Upper lobe of left lung (tissue), 6 donors: ENCODE measurements around the gene STAT4. TPM values are rescaled to one million over a fixed set of nuclear protein-coding genes. Genes with fewer than 3 reads are reported as not detected.

Source experiments
- ATAC-seq, 2 donors: fragments of 200-7000 bp; cut with Tn5 transposase; one replicate each; pipeline ENCODE4 v1.9.1; 2022; ENCODE audit warnings: mild to moderate bottlenecking in 2 of 2, moderate library complexity in 2 of 2; ENCODE audit not compliant: low FRiP score in 2 of 2
- DNase-seq, 2 donors: peaks; one replicate each; pipeline ENCODE4 v3.0.0-alpha.2; 2019 to 2020
- H3K27ac ChIP-seq, 4 donors: fragments of 200-600 bp; sonication (generic); one replicate each; pipeline ENCODE4 v1.5.1; 2016 to 2019
- H3K27me3 ChIP-seq, 4 donors: fragments of 200-600 bp; sonication (generic); one replicate each; pipeline ENCODE4 v1.5.1; 2017 to 2019
- H3K36me3 ChIP-seq, 4 donors: fragments of 200-600 bp; sonication (generic); one replicate each; pipeline ENCODE4 v1.5.1; 2016 to 2019
- H3K4me1 ChIP-seq, 4 donors: fragments of 200-600 bp; sonication (generic); one replicate each; pipeline ENCODE4 v1.5.1; 2018 to 2019
- H3K4me3 ChIP-seq, 4 donors: fragments of 200-600 bp; sonication (generic); one replicate each; pipeline ENCODE4 v1.5.1; 2017 to 2019; ENCODE audit warnings: mild to moderate bottlenecking in 2 of 4, moderate library complexity in 1 of 4
- H3K9me3 ChIP-seq, 4 donors: fragments of 200-600 bp; sonication (generic); one replicate each; pipeline ENCODE4 v1.5.1; 2018 to 2019
- EP300 ChIP-seq, 4 donors: sonication (generic); formaldehyde crosslinking; IDR thresholded peaks; one replicate each; pipeline ENCODE4 v1.5.1; 2017; ENCODE audit warnings: antibody characterized with exemption in 4 of 4, control low read depth in 2 of 4
- POLR2A ChIP-seq, 4 donors: fragments of 450-650 bp; IDR thresholded peaks; one replicate each; pipeline ENCODE4 v1.5.1; 2016 to 2017; ENCODE audit warnings: antibody characterized with exemption in 4 of 4, mild to moderate bottlenecking in 2 of 4
- POLR2AphosphoS5 ChIP-seq, 2 donors: sonication (generic); formaldehyde crosslinking; IDR thresholded peaks; one replicate each; pipeline ENCODE4 v1.5.1; 2017; ENCODE audit warnings: antibody characterized with exemption in 2 of 2
- WGBS, 2 donors: methylation state at CpG; one replicate each; pipeline ENCODE4 v1.1.5; 2017 to 2018; 5-methylcytosine and 5-hydroxymethylcytosine counted together
- total RNA-seq, 6 donors: library from RNA; depleted of rRNA in 4 of 6; stranded (reverse); fragments of >200 nt in 4 of 6; gene quantifications; one replicate each; pipeline versions ENCODE4 v1.1.0 to v1.2.1, GENCODE V29; 2016 to 2021
- TF ChIP-seq, protein P1 (sequence below), 6 experiments: fragments of 450-650 bp in 4 of 6; fragments of 200-600 bp in 2 of 6; sonication (generic) in 2 of 6; IDR thresholded peaks; one replicate each; pipeline ENCODE4 v1.5.1; 2016 to 2019; ENCODE audit warnings: antibody characterized with exemption in 6 of 6
- donor health status: DM: no; HTN: no; CAD: no; lungs with moderate emphysema.
- donor health status: DM: no; HTN: yes; CAD: no; lungs with severe emphysema.

Gene STAT4, protein sequence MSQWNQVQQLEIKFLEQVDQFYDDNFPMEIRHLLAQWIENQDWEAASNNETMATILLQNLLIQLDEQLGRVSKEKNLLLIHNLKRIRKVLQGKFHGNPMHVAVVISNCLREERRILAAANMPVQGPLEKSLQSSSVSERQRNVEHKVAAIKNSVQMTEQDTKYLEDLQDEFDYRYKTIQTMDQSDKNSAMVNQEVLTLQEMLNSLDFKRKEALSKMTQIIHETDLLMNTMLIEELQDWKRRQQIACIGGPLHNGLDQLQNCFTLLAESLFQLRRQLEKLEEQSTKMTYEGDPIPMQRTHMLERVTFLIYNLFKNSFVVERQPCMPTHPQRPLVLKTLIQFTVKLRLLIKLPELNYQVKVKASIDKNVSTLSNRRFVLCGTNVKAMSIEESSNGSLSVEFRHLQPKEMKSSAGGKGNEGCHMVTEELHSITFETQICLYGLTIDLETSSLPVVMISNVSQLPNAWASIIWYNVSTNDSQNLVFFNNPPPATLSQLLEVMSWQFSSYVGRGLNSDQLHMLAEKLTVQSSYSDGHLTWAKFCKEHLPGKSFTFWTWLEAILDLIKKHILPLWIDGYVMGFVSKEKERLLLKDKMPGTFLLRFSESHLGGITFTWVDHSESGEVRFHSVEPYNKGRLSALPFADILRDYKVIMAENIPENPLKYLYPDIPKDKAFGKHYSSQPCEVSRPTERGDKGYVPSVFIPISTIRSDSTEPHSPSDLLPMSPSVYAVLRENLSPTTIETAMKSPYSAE
- total RNA-seq: 10 to 100 TPM in 1 of 6 donors, 1 to 10 TPM in 5; 3.6 to 11.9 (median 6.0) TPM

DNA sequence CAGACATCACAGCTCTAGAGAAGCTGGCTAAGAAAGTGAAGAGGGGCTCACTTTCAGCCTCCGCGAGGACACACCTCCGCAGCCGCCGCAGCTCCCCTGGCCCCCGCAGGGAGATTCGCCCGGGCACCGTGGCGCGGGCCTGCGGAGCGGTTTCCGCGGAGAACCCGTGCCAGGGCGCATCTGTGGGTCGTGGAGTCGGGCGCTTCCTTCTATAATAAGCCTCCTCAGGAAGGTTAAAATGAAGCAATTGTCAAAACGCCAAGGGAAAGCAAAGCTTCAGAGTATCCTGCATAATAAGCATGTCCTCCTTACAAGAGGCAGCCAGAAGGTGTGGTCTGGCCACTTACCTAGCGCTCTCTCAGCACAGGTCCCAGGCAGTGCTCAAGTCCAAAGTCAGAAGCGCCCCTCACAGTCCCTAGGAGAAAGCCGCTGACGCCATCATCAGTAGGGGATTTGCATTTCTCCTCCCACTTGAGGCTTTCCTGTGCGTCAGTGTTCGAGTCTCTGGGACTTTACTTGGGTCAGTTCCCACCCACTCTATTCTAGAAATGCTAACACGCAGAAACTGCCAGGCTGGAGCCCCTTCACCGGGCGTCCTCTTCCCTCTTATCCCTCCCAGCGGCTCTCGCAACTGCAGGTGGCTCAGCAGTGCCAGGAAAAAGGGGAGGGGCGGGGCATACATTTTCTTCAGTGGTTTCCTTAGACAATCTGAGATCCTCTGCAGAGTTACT, at the start of gene STAT4:
STAT4 (minus strand) TSS at position 395 of the 731 bp plus-strand sequence. CDS start 2,791 bp downstream, outside the sequence.
- peak; percentile 87 to 89 for DNase-seq
- peak; percentile 85 to 87 for ATAC-seq
- no peaks in the 10 kb centered on the region for H3K27me3 ChIP-seq
- WGBS, 2 donors: 3 to 5% methylated on average over 24 to 32 of the region's 33 CpGs
- H3K27ac ChIP-seq: peak within 1 kb of the TSS; percentile 40 to 80 (median 75)
- peaks cover 0 to 15% (median 3%) of the 10 kb centered on the region in 4 donors for H3K4me1 ChIP-seq
- H3K36me3 ChIP-seq: no peaks in the 10 kb centered on the region
- no peaks in the 10 kb centered on the region for H3K9me3 ChIP-seq
- H3K4me3 ChIP-seq: peak within 1 kb of the TSS; percentile 25 to 63 (median 56)
- TF ChIP-seq POLR2AphosphoS5 (IDR thresholded peaks at IDR 0.05) (peak; percentile 32 to 71), POLR2A (IDR thresholded peaks at IDR 0.05) (peak in 2 of 4 donors; percentile 68 to 78), EP300 (IDR thresholded peaks at IDR 0.05) (no peak)
- TF ChIP-seq, protein P1, sequence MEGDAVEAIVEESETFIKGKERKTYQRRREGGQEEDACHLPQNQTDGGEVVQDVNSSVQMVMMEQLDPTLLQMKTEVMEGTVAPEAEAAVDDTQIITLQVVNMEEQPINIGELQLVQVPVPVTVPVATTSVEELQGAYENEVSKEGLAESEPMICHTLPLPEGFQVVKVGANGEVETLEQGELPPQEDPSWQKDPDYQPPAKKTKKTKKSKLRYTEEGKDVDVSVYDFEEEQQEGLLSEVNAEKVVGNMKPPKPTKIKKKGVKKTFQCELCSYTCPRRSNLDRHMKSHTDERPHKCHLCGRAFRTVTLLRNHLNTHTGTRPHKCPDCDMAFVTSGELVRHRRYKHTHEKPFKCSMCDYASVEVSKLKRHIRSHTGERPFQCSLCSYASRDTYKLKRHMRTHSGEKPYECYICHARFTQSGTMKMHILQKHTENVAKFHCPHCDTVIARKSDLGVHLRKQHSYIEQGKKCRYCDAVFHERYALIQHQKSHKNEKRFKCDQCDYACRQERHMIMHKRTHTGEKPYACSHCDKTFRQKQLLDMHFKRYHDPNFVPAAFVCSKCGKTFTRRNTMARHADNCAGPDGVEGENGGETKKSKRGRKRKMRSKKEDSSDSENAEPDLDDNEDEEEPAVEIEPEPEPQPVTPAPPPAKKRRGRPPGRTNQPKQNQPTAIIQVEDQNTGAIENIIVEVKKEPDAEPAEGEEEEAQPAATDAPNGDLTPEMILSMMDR (IDR thresholded peaks at IDR 0.05): no peak

DNA sequence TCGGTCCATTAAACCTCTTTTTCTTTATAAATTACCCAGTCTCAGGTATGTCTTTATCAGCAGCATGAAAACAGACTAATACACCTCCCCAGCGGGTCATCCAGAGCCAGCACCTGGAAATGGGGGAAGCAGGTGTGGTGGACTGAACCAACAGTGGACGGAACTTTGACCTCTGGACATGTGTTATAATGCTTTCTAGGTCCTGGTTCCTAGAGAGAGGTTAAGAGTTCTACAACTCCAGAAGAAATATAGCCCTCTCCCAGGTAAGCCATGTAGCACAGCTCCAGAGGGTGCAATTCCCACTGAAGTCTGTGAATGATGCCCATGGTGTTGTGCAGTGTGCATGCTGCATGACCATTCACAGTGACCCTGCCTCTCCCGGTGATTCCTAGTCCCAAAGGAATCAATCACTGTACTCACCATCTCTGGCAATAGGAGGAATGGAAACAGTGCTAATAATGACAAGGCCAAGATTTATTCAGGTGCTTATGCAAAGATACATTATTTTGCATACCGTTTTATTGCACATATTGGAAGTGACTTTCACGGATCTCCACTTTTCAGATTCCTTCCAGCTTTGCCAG, 49.2 kb upstream of the STAT4 start:
- peaks cover 12 to 22% (median 16%) of the 10 kb centered on the region in 4 donors for H3K4me1 ChIP-seq
- H3K27ac ChIP-seq: no peak overlapping the region
- H3K4me3 ChIP-seq: no peak overlapping the region
- H3K27me3 ChIP-seq: no peaks in the 10 kb centered on the region
- no peaks in the 10 kb centered on the region for H3K9me3 ChIP-seq
- TF ChIP-seq EP300 (IDR thresholded peaks at IDR 0.05) (no peak), POLR2A (IDR thresholded peaks at IDR 0.05) (no peak), POLR2AphosphoS5 (IDR thresholded peaks at IDR 0.05) (no peak)
- TF ChIP-seq, protein P1 (IDR thresholded peaks at IDR 0.05): no peak
- DNase-seq: no peak
- WGBS, 2 donors: 96 to 98% methylated on average over 6 of the region's 6 CpGs
- ATAC-seq: no peak
- no peaks in the 10 kb centered on the region for H3K36me3 ChIP-seq

DNA sequence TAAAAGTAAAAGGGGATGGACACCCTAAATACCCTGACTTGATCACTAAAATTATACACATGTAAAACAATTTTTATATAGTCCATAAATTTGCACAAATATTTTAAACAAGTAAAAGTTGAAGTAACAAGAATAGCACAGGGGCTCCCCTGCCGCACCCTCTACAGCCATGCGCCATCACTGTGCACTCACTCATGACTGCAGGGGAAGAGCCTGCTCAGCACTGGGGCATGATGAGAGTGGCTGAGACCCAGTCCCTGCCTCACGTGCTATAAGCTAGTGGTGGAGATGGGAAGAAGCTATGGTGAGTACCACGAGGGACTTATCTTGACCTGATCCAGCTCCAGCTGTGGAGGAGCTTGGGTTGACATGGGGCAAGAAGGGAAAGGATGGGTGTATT, 47.5 kb upstream of the STAT4 start:
- 93 to 97% methylated on average over 4 of the region's 4 CpGs for WGBS, 2 donors
- H3K27me3 ChIP-seq: no peaks in the 10 kb centered on the region
- H3K27ac ChIP-seq: no peak overlapping the region
- ATAC-seq (no peak), DNase-seq (no peak)
- no peaks in the 10 kb centered on the region for H3K9me3 ChIP-seq
- H3K36me3 ChIP-seq: no peaks in the 10 kb centered on the region
- no peak overlapping the region for H3K4me3 ChIP-seq
- TF ChIP-seq, protein P1 (IDR thresholded peaks at IDR 0.05): no peak
- TF ChIP-seq POLR2AphosphoS5 (IDR thresholded peaks at IDR 0.05) (no peak), POLR2A (IDR thresholded peaks at IDR 0.05) (no peak), EP300 (IDR thresholded peaks at IDR 0.05) (no peak)
- H3K4me1 ChIP-seq: peaks cover 12 to 14% (median 13%) of the 10 kb centered on the region in 4 donors

DNA sequence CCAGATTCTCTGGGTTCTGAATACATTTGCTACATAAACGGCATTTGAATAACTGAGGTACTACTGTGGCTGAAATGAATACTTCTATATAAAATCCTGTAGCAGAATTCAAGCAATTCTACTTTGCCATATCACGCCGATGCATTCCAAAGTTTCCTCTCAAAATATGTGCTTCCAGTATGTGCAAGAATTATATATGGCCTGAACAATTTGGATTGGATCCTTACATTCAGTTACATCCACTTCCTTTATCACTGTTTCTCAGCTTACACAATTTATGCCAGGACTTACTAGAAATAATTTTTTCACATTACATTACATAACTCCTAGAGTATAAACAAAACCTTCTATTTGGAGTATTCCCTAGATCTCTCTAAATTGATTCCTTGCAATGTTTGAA, 46.3 kb upstream of the STAT4 start:
- WGBS, 2 donors: 83 to 90% methylated on average over 3 of the region's 3 CpGs
- no peak for DNase-seq
- Histone ChIP-seq H3K9me3 (no peaks in the 10 kb centered on the region), H3K36me3 (no peaks in the 10 kb centered on the region), H3K27me3 (no peaks in the 10 kb centered on the region), H3K4me3 (no peak overlapping the region), H3K4me1 (peaks cover 2 to 4% (median 3%) of the 10 kb centered on the region in 4 donors), H3K27ac (no peak overlapping the region)
- no peak for ATAC-seq
- TF ChIP-seq POLR2AphosphoS5 (IDR thresholded peaks at IDR 0.05): no peak
- no peak for TF ChIP-seq EP300 (IDR thresholded peaks at IDR 0.05)
- no peak for TF ChIP-seq POLR2A (IDR thresholded peaks at IDR 0.05)
- TF ChIP-seq, protein P1 (IDR thresholded peaks at IDR 0.05): no peak
